AG10803 (cell line): ENCODE results near the gene SOX4.

ENCODE experiments used
- DNase-seq: peaks from one replicate; pipeline ENCODE4 v3.0.0; 2010; ENCODE audit warnings: low read depth
- H3K4me3 ChIP-seq: 2 replicates; pipeline ENCODE4 v1.5.1; 2011; ENCODE audit warnings: mild to moderate bottlenecking, low read length, control low read depth
- TF ChIP-seq, protein P1 (sequence below): conservative IDR thresholded peaks from 2 replicates; pipeline ENCODE4 v1.5.1; 2011; ENCODE audit warnings: mild to moderate bottlenecking, low read length, control low read depth, inconsistent platforms

The SOX4 gene

DNA sequence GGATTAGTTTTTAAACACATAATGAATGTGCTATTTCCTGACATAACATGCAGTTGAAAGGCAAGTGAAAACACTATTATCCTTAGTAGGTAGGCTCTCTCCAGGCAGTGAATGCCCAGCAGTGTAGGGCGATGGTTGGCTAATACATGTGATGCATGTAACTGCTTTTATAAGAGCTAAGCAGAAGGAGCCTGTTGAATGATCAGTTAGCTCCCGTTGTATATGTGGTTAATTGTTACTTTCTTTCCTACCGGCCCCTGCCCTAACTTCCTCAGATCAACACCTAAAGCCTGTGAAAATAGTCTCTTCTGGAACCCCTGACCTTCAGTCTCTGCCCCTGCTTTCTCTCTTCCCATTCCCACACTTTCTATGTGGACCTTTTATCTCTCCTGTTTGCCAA lies 10.5 kb downstream of the SOX4 start:
- H3K4me3 ChIP-seq: no peak overlapping the region
- no peak for DNase-seq
- TF ChIP-seq, protein P1, sequence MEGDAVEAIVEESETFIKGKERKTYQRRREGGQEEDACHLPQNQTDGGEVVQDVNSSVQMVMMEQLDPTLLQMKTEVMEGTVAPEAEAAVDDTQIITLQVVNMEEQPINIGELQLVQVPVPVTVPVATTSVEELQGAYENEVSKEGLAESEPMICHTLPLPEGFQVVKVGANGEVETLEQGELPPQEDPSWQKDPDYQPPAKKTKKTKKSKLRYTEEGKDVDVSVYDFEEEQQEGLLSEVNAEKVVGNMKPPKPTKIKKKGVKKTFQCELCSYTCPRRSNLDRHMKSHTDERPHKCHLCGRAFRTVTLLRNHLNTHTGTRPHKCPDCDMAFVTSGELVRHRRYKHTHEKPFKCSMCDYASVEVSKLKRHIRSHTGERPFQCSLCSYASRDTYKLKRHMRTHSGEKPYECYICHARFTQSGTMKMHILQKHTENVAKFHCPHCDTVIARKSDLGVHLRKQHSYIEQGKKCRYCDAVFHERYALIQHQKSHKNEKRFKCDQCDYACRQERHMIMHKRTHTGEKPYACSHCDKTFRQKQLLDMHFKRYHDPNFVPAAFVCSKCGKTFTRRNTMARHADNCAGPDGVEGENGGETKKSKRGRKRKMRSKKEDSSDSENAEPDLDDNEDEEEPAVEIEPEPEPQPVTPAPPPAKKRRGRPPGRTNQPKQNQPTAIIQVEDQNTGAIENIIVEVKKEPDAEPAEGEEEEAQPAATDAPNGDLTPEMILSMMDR: no peak

DNA sequence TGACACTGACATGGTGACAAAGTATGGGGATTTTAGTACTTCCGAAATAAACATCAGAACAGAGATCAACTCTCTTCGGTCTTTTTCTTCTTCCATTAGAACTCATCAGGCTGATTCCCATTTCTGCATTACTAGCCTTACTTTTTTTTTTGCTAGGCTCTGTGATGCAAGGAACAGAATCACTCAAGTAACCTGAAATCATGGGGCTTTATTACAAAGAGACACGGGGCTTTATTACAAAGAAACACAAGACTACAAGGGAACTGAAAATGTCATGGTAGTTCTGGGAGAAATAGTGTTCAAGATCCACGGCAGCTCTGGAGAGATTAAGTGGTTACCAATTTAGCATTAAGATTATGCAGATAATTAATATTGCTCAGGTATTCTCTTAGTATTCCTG lies 11.6 kb downstream of the SOX4 start:
- TF ChIP-seq, protein P1: no peak
- no peak for DNase-seq
- no peak overlapping the region for H3K4me3 ChIP-seq

- no peak overlapping the region for H3K4me3 ChIP-seq
- TF ChIP-seq, protein P1: no peak
- no peak for DNase-seq
These were observed 15.1 kb downstream of the SOX4 start for GRCh38 chr6:21608601-21609000.

GRCh38 chr6:21609881-21610329 lies 16.4 kb downstream of the SOX4 start:
- no peak for DNase-seq
- no peak overlapping the region for H3K4me3 ChIP-seq
- TF ChIP-seq, protein P1: no peak

DNA sequence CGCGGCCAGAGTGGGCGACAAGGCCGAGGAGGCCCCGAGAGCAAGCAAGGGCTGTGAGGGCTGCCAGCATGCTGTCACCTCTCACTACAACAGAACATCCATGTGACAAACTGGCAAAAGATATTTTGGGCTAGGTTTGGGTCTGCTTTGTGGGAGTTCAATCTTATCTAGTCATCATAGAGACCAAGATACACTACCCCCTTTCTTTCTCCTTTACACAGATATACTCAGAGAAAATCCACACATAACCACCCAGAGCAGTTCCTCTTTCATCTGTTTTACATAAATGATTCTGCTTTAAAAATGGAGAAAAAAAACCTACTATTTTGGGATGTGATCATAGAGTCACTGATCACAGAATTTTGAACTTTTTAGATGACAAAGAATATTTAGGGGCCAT lies 16.8 kb downstream of the SOX4 start:
- H3K4me3 ChIP-seq: no peak overlapping the region

GRCh38 chr6:21611485-21611884 lies 17.9 kb downstream of the SOX4 start:
- H3K4me3 ChIP-seq: no peak overlapping the region
- no peak for DNase-seq
- TF ChIP-seq, protein P1: no peak

More for the DNA sequence above, 16.8 kb downstream of the SOX4 start:
- DNase-seq: no peak
- TF ChIP-seq, protein P1: no peak

DNA sequence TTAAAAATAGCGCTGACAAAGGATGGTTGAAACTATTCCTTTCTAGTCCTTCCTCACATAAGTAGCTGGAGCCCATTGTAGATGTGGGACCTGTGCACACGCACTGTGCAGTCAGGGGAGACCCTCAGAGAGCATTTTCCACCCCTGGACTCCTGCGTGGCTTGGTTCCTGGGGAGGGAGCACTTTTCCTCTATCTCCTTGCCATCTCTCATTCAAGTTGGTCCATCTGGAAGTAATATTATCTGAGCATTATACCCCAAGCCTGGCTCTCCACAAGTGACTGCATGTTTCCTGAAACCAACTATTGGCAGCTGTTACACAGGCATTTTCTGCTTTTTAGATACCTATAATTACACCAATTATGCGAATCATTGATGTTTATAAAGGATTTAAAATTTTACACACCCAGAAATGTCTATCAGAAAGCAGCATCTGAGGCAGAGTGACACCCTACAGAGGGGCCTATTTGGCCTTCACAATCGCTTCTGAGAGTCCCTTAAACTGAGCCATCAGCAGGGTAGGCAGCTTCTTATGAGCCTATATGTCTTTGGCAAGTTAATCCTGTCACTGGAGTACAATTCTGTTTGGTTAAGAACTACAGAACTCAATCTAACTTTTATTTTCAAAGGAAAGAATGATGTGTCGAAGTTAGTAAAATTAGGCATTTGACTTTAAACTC lies 18.7 kb downstream of the SOX4 start:
- TF ChIP-seq, protein P1: no peak
- H3K4me3 ChIP-seq: no peak overlapping the region
- DNase-seq: no peak
